Tibial nerve (tissue), 3 donors: ENCODE results near the gene PSMA5.

Source experiments
- POLR2A ChIP-seq, 2 donors: fragments of 450-650 bp; IDR thresholded peaks; one replicate each; pipeline ENCODE4 v1.6.1; 2017; ENCODE audit warnings: antibody characterized with exemption in 2 of 2, mild to moderate bottlenecking in 2 of 2, moderate library complexity in 2 of 2
- TF ChIP-seq, protein P1 (sequence below), 5 experiments: fragments of 200-600 bp in 3 of 5; fragments of 450-650 bp in 2 of 5; sonication (generic) in 3 of 5; IDR thresholded peaks; one replicate each; pipeline ENCODE4 v1.5.1; 2016 to 2019; ENCODE audit warnings: antibody characterized with exemption in 5 of 5, mild to moderate bottlenecking in 3 of 5, moderate library complexity in 2 of 5

DNA sequence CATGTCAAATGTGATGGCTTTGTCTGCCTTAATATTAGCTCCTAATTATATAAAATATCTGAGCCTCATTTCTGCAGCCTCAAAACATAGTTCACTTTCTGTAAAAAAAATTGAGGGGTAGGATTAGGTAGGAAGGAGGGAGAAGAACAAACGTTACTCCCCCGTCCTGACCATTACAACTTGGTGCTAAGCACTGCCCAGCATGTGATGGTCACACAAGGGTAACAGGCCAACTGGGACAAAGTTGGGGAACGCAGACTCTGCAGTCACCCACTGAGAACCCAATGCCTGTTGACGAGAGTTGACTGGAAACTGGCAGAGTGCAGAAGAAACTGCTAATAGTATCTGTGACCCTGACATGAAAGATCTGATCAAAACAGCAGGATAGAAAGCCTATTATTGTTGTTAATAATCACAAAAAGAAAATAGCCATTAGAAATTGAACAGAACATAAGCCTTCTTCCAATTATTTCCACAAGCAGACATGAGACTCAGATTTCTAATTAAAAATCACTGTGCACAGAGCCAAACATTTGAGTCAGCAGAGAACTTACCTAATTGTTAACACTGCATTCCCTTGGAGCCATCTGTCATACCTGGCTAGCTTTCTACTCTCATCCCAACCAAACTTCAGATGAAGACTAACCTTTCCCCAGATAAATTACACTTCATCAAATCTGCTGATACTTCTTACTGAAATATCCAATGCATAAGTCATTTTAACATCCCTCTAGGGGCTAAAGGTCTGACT, 34.0 kb downstream of the PSMA5 start:
- TF ChIP-seq, protein P1, sequence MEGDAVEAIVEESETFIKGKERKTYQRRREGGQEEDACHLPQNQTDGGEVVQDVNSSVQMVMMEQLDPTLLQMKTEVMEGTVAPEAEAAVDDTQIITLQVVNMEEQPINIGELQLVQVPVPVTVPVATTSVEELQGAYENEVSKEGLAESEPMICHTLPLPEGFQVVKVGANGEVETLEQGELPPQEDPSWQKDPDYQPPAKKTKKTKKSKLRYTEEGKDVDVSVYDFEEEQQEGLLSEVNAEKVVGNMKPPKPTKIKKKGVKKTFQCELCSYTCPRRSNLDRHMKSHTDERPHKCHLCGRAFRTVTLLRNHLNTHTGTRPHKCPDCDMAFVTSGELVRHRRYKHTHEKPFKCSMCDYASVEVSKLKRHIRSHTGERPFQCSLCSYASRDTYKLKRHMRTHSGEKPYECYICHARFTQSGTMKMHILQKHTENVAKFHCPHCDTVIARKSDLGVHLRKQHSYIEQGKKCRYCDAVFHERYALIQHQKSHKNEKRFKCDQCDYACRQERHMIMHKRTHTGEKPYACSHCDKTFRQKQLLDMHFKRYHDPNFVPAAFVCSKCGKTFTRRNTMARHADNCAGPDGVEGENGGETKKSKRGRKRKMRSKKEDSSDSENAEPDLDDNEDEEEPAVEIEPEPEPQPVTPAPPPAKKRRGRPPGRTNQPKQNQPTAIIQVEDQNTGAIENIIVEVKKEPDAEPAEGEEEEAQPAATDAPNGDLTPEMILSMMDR (IDR thresholded peaks at IDR 0.05) = no peak
- TF ChIP-seq POLR2A (IDR thresholded peaks at IDR 0.05) = no peak
